HL-60 (cell line): Measurements from ENCODE around the gene AGBL4.

ENCODE experiments used
- DNase-seq, 2 experiments: peaks; one replicate each; pipeline ENCODE4 v3.0.0-alpha.2; 2010 to 2020; ENCODE audit warnings: low read depth in 1 of 2, low spot score in 1 of 2
- H3K27ac ChIP-seq: fragments of 250-450 bp; sonication (Bioruptor Pico); replicated peaks from 2 replicates; pipeline ENCODE4 v1.5.1; 2020; ENCODE audit warnings: mild to moderate bottlenecking, moderate library complexity
- H3K27me3 ChIP-seq: fragments of 250-450 bp; sonication (Bioruptor Pico); 2 replicates; pipeline ENCODE4 v1.5.1; 2021; ENCODE audit warnings: mild to moderate bottlenecking, moderate library complexity; ENCODE audit not compliant: insufficient read depth, poor library complexity, severe bottlenecking
- H3K4me3 ChIP-seq: replicated peaks from 2 replicates; pipeline ENCODE4 v1.5.1; 2011; ENCODE audit warnings: mild to moderate bottlenecking, control low read depth, low read length; ENCODE audit not compliant: insufficient read depth
- GABPA ChIP-seq: IDR thresholded peaks from 2 replicates; pipeline ENCODE4 v1.6.1; 2012; ENCODE audit warnings: low read depth
- POLR2AphosphoS5 ChIP-seq: IDR thresholded peaks from 2 replicates; pipeline ENCODE4 v1.6.1; 2012; ENCODE audit warnings: low read depth
- SPI1 ChIP-seq: IDR thresholded peaks from 2 replicates; pipeline ENCODE4 v1.6.1; 2012; ENCODE audit warnings: low read depth, mild to moderate bottlenecking, borderline replicate concordance
- TF ChIP-seq, protein P1 (sequence below): IDR thresholded peaks from one replicate; pipeline ENCODE4 v1.5.1; 2011; ENCODE audit warnings: low read length, control low read depth, inconsistent platforms; ENCODE audit not compliant: insufficient read depth
- TF ChIP-seq, protein P2 (sequence below): IDR thresholded peaks from 2 replicates; pipeline ENCODE4 v1.6.1; 2012; ENCODE audit warnings: low read depth; ENCODE audit not compliant: insufficient replicate concordance

AGBL4 gene

DNA sequence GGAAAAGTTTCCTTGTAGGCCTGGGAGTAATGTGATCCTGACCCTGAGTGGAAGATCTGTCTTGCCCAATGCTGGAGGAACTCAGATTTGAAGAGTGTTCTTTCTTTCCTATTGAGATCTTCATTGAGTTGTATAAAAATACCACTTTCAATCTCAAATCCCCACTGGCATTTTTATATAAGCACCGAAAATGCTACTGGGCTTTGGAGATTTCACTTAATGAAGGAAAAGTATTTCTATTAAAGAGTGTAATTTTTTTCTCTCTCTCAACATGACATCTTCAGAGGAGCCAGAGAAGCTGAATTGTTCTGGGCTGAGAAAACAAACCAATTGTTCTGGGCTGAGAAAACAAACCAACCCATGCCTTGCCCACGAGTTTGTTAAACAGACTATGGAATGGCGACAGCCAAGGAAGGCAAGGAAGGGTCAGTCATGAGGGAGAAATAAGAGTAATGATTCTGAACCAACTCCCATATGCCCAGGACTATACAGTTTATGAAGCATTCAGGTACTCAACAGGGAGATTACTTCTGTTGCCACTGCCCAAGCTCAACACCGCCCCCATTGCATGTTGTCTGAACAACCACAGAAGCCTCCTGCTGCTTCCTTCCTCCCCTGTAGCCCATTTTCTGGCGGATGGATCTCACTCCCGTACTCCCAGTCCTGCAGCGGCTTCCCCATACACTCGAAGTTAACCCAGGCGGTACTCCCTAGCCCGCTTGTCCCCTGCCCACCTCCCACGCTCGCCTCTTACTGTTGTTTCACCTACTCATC, 1350.2 kb downstream of the AGBL4 start:
- TF ChIP-seq, protein P1, sequence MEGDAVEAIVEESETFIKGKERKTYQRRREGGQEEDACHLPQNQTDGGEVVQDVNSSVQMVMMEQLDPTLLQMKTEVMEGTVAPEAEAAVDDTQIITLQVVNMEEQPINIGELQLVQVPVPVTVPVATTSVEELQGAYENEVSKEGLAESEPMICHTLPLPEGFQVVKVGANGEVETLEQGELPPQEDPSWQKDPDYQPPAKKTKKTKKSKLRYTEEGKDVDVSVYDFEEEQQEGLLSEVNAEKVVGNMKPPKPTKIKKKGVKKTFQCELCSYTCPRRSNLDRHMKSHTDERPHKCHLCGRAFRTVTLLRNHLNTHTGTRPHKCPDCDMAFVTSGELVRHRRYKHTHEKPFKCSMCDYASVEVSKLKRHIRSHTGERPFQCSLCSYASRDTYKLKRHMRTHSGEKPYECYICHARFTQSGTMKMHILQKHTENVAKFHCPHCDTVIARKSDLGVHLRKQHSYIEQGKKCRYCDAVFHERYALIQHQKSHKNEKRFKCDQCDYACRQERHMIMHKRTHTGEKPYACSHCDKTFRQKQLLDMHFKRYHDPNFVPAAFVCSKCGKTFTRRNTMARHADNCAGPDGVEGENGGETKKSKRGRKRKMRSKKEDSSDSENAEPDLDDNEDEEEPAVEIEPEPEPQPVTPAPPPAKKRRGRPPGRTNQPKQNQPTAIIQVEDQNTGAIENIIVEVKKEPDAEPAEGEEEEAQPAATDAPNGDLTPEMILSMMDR = peak; percentile 23
- no peak for TF ChIP-seq SPI1

DNA sequence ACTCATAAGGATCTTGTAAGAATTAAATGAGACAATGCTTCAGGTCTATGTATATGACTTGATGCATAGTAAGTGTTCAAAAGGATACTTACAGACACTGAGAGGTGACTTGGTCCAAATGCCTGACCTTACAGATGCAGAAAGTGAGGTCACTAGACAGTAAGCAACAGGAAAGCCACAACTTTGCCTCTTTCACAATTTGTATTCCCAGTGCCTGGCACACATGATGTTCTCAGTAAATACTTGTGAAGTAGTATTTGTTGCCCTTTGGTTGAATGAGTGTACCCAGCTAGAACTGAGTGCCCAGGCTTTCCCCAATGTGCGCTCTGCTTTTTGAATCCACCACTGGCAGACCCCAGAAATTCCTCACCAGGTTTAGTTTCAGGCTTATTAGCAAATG, 1352.2 kb downstream of the AGBL4 start:
- Histone ChIP-seq H3K27me3 (no peaks in the 10 kb centered on the region), H3K4me3 (no peak overlapping the region), H3K27ac (no peak overlapping the region)
- TF ChIP-seq, protein P2, sequence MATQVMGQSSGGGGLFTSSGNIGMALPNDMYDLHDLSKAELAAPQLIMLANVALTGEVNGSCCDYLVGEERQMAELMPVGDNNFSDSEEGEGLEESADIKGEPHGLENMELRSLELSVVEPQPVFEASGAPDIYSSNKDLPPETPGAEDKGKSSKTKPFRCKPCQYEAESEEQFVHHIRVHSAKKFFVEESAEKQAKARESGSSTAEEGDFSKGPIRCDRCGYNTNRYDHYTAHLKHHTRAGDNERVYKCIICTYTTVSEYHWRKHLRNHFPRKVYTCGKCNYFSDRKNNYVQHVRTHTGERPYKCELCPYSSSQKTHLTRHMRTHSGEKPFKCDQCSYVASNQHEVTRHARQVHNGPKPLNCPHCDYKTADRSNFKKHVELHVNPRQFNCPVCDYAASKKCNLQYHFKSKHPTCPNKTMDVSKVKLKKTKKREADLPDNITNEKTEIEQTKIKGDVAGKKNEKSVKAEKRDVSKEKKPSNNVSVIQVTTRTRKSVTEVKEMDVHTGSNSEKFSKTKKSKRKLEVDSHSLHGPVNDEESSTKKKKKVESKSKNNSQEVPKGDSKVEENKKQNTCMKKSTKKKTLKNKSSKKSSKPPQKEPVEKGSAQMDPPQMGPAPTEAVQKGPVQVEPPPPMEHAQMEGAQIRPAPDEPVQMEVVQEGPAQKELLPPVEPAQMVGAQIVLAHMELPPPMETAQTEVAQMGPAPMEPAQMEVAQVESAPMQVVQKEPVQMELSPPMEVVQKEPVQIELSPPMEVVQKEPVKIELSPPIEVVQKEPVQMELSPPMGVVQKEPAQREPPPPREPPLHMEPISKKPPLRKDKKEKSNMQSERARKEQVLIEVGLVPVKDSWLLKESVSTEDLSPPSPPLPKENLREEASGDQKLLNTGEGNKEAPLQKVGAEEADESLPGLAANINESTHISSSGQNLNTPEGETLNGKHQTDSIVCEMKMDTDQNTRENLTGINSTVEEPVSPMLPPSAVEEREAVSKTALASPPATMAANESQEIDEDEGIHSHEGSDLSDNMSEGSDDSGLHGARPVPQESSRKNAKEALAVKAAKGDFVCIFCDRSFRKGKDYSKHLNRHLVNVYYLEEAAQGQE = no peak
- no peak for TF ChIP-seq SPI1
- TF ChIP-seq, protein P1 = no peak
- no peak for TF ChIP-seq POLR2AphosphoS5
- TF ChIP-seq GABPA = no peak
- peak in 1 of 2 experiments; percentile 65 for DNase-seq

More for the DNA sequence above, 1350.2 kb downstream of the AGBL4 start:
- no peaks in the 10 kb centered on the region for H3K27me3 ChIP-seq
- no peak overlapping the region for H3K4me3 ChIP-seq
- no peak overlapping the region for H3K27ac ChIP-seq
- peak; percentile 4 to 63 for DNase-seq

DNA sequence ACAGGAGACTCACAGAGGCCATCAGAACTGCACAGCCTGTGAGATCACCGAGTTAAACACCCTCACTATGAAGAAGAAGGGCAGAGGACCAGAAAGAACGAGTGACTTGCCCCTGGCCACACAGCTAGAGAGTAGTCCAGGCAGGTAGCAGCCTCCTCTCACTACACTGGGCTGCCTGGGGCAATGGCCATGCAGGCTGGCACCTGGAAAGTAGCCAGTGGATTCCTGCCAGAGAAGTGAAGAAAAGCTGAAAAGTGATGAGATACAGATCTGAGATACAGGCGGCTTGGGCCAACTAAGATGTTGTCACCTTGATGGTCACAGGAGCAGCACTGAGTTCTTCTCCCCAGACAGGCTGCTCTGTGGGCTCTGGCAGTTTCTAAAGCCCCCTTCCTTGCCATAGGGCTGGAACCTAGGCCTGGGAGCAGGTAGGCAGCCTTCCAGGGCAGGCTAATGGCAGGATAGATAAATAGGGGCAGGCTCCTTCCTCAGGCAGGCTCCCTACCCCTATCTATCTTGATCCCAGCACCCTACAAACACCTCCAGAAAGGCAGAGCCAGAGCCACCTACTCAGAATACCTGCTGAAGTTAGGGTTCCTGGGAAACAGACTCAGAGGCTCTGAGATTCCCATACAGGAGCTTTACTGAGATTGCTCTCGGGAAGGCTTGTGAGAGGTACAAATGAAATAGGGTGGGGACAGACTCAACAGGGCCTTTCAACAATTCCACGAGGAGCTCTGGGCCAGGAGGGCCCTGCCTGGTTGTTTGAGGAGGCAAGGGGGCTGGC, 1353.3 kb downstream of the AGBL4 start:
- no peaks in the 10 kb centered on the region for H3K27me3 ChIP-seq
- TF ChIP-seq POLR2AphosphoS5 = no peak
- TF ChIP-seq, protein P2 = no peak
- TF ChIP-seq SPI1 = no peak
- TF ChIP-seq GABPA = no peak
- no peak overlapping the region for H3K4me3 ChIP-seq
- no peak overlapping the region for H3K27ac ChIP-seq
- DNase-seq = no peak

DNA sequence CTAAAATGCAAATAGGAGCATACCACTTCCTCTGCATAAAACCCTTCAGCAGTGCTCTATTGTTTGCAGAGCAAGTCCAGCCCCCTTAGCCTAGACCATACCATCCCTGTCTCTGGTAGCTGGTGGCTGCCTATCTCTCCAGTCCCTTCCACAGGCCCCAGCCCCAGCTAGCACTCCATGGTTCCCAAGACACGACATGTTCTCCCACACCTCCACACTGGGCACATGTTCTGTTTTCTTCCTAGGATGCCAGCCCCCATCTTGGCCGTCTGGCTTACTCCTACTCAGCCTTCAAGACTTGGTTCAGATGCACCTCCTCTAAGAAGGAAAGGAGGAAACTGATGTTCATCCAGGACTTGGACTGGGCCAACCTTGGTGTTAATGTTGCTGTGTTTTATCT, 1355.4 kb downstream of the AGBL4 start:
- DNase-seq = no peak
- Histone ChIP-seq H3K27ac (no peak overlapping the region), H3K27me3 (no peaks in the 10 kb centered on the region), H3K4me3 (no peak overlapping the region)
- TF ChIP-seq POLR2AphosphoS5 (no peak), SPI1 (no peak), GABPA (no peak)
- TF ChIP-seq, protein P2 = no peak
- TF ChIP-seq, protein P1 = no peak
